Liver (tissue), 9 donors: ENCODE measurements around the gene GATD1. TPM values are rescaled to one million over a fixed set of nuclear protein-coding genes. Genes with fewer than 3 reads are reported as not detected.

Experiments used
- DNase-seq: peaks from one replicate; pipeline ENCODE4 v3.0.0-alpha.2; 2017; ENCODE audit warnings: low spot score
- H3K27ac ChIP-seq, 2 donors: one replicate each; pipeline ENCODE4 v1.7.0; 2013; ENCODE audit warnings: inconsistent platforms in 2 of 2, low read length in 2 of 2, control low read depth in 1 of 2, low read depth in 1 of 2, mild to moderate bottlenecking in 1 of 2
- H3K27me3 ChIP-seq, 4 donors: one replicate each; pipeline versions ENCODE4 v1.6.1 to v1.7.0; 2013; ENCODE audit warnings: low read length in 3 of 4, inconsistent platforms in 1 of 4, mild to moderate bottlenecking in 1 of 4, moderate library complexity in 1 of 4; ENCODE audit not compliant: control insufficient read depth in 4 of 4, insufficient read depth in 4 of 4
- H3K36me3 ChIP-seq, 4 donors: one replicate each; pipeline versions ENCODE4 v1.6.1 to v1.7.0; 2013; ENCODE audit warnings: low read length in 3 of 4, mild to moderate bottlenecking in 3 of 4, low read depth in 1 of 4, moderate library complexity in 1 of 4; ENCODE audit not compliant: control insufficient read depth in 4 of 4, insufficient read depth in 3 of 4
- H3K4me1 ChIP-seq, 4 donors: one replicate each; pipeline versions ENCODE4 v1.6.1 to v1.7.0; 2013; ENCODE audit warnings: low read length in 3 of 4, mild to moderate bottlenecking in 3 of 4, moderate library complexity in 1 of 4; ENCODE audit not compliant: control insufficient read depth in 4 of 4, insufficient read depth in 4 of 4
- H3K4me3 ChIP-seq, 3 donors: one replicate each; pipeline versions ENCODE4 v1.6.1 to v1.7.0; 2013; ENCODE audit warnings: low read length in 3 of 3, control low read depth in 1 of 3, low read depth in 1 of 3, mild to moderate bottlenecking in 1 of 3
- H3K9ac ChIP-seq, 2 donors: one replicate each; pipeline ENCODE4 v1.7.0; 2013; ENCODE audit warnings: low read length in 2 of 2, mild to moderate bottlenecking in 2 of 2, moderate library complexity in 2 of 2, control low read depth in 1 of 2, low read depth in 1 of 2
- H3K9me3 ChIP-seq, 4 donors: one replicate each; pipeline versions ENCODE4 v1.6.1 to v1.7.0; 2013; ENCODE audit warnings: low read length in 3 of 4; ENCODE audit not compliant: control insufficient read depth in 4 of 4
- ATF3 ChIP-seq: IDR thresholded peaks from 2 replicates; pipeline ENCODE4 v1.6.1; 2016; ENCODE audit warnings: antibody characterized with exemption
- CTCF ChIP-seq: fragments of 150-350 bp; IDR thresholded peaks from 2 replicates; pipeline ENCODE4 v1.5.1; 2017; ENCODE audit warnings: improper control_type of control experiment, low read depth, low read length; ENCODE audit not compliant: missing input control
- FOXA1 ChIP-seq: IDR thresholded peaks from 2 replicates; pipeline ENCODE4 v1.6.1; 2016; ENCODE audit warnings: antibody characterized with exemption
- FOXA2 ChIP-seq: IDR thresholded peaks from 2 replicates; pipeline ENCODE4 v1.6.1; 2016; ENCODE audit warnings: antibody characterized with exemption
- GABPA ChIP-seq, 2 donors: IDR thresholded peaks in 1 of 2; conservative IDR thresholded peaks in 1 of 2; 2 replicates each; pipeline ENCODE4 v1.6.1; 2016; ENCODE audit warnings: antibody characterized with exemption in 2 of 2, mild to moderate bottlenecking in 1 of 2, moderate library complexity in 1 of 2
- HNF4A ChIP-seq, 2 donors: conservative IDR thresholded peaks; 2 replicates each; pipeline ENCODE4 v1.6.1; 2016; ENCODE audit warnings: antibody characterized with exemption in 2 of 2, mild to moderate bottlenecking in 2 of 2
- HNF4G ChIP-seq: IDR thresholded peaks from 2 replicates; pipeline ENCODE4 v1.6.1; 2016; ENCODE audit warnings: antibody characterized with exemption
- JUND ChIP-seq, 2 donors: IDR thresholded peaks; 2 replicates each; pipeline ENCODE4 v1.6.1; 2016; ENCODE audit warnings: antibody characterized with exemption in 2 of 2
- MAX ChIP-seq: IDR thresholded peaks from 2 replicates; pipeline ENCODE4 v1.6.1; 2016; ENCODE audit warnings: antibody characterized with exemption
- NR2F2 ChIP-seq: IDR thresholded peaks from 2 replicates; pipeline ENCODE4 v1.6.1; 2016; ENCODE audit warnings: antibody characterized with exemption
- RAD21 ChIP-seq, 2 donors: IDR thresholded peaks; 2 replicates each; pipeline ENCODE4 v1.6.1; 2016; ENCODE audit warnings: antibody characterized with exemption in 2 of 2, mild to moderate bottlenecking in 2 of 2
- REST ChIP-seq: IDR thresholded peaks from 2 replicates; pipeline ENCODE4 v1.6.1; 2016; ENCODE audit warnings: antibody characterized with exemption, mild to moderate bottlenecking
- RXRA ChIP-seq, 2 donors: IDR thresholded peaks; 2 replicates each; pipeline ENCODE4 v1.6.1; 2017 to 2018; ENCODE audit warnings: antibody characterized with exemption in 2 of 2, mild to moderate bottlenecking in 1 of 2
- SP1 ChIP-seq: IDR thresholded peaks from 2 replicates; pipeline ENCODE4 v1.6.1; 2018; ENCODE audit warnings: antibody characterized with exemption, mild to moderate bottlenecking
- YY1 ChIP-seq: IDR thresholded peaks from 2 replicates; pipeline ENCODE4 v1.6.1; 2016; ENCODE audit warnings: antibody characterized with exemption, mild to moderate bottlenecking
- WGBS: extraction: QIAGEN DNeasy Blood & Tissue Kit; methylation state at CpG from one replicate; pipeline ENCODE4 v1.1.7; 2013; 5-methylcytosine and 5-hydroxymethylcytosine counted together
- polyA plus RNA-seq, 2 donors: library from polyadenylated mRNA; stranded (reverse) in 1 of 2; unstranded in 1 of 2; fragments of 200-250 nt in 1 of 2; fragments of >200 nt in 1 of 2; fragmentation: Nextera tagmentation in 1 of 2; extraction: Ambion mirVana in 1 of 2; gene quantifications; one replicate each; pipeline versions ENCODE4 v1.2.1 to v1.2.3, GENCODE V29; 2013 to 2015
- total RNA-seq, 2 donors: library from RNA; depleted of rRNA; stranded (reverse); fragments of >200 nt; gene quantifications; one replicate each; pipeline ENCODE4 v1.2.3, GENCODE V29; 2014
- donor health status: healthy.
- donor health status: healthy.
- donor health status: healthy.
- donor health status: healthy.
- donor health status: healthy.

The GATD1 gene
- total and polyA plus RNA-seq, 4 donors, result 22.7 to 37.2 (median 24.6) TPM

- no peak for TF ChIP-seq REST
These were observed 1.1 kb downstream of the GATD1 start (continued) for GRCh38 chr11:776263-776560.

- peaks cover 13 to 34% (median 21%) of the 10 kb centered on the region in 4 donors for H3K4me1 ChIP-seq
- no peak overlapping the region for H3K9ac ChIP-seq
- WGBS, result 86% methylated on average over 20 of the region's 20 CpGs
- H3K9me3 ChIP-seq, result no peaks in the 10 kb centered on the region
- no peak for TF ChIP-seq HNF4G
- TF ChIP-seq FOXA1, result no peak
- no peak for TF ChIP-seq FOXA2
- TF ChIP-seq RXRA (IDR thresholded peaks at IDR 0.05), result no peak
- TF ChIP-seq ATF3, result no peak
- TF ChIP-seq RAD21 (IDR thresholded peaks at IDR 0.05), result no peak
- no peak for TF ChIP-seq NR2F2
- H3K27me3 ChIP-seq, result no peaks in the 10 kb centered on the region
- H3K4me3 ChIP-seq, result no peak overlapping the region
- H3K27ac ChIP-seq, result no peak overlapping the region
- peaks cover 5 to 22% (median 10%) of the 10 kb centered on the region in 4 donors for H3K36me3 ChIP-seq
- no peak for DNase-seq
These were observed 2.3 kb downstream of the GATD1 start for GRCh38 chr11:774873-775592.

GRCh38 chr11:773830-774229, 3.5 kb downstream of the GATD1 start:
- H3K27me3 ChIP-seq, result no peaks in the 10 kb centered on the region
- TF ChIP-seq HNF4G (no peak), ATF3 (no peak), HNF4A (conservative IDR thresholded peaks at IDR 0.05) (no peak), CTCF (no peak), GABPA (IDR thresholded peaks at IDR 0.05 in 1 of 2, conservative IDR thresholded peaks at IDR 0.05 in 1 of 2) (no peak), JUND (IDR thresholded peaks at IDR 0.05) (no peak), MAX (no peak), FOXA2 (no peak), YY1 (no peak), FOXA1 (no peak), NR2F2 (no peak), RXRA (IDR thresholded peaks at IDR 0.05) (no peak), SP1 (no peak), RAD21 (IDR thresholded peaks at IDR 0.05) (no peak)
- H3K36me3 ChIP-seq, result peaks cover 5 to 25% (median 12%) of the 10 kb centered on the region in 4 donors
- DNase-seq, result no peak
- H3K9ac ChIP-seq, result no peak overlapping the region
- no peak overlapping the region for H3K27ac ChIP-seq
- no peak overlapping the region for H3K4me3 ChIP-seq
- peaks cover 10 to 26% (median 15%) of the 10 kb centered on the region in 4 donors for H3K4me1 ChIP-seq
- WGBS, result 94% methylated on average over 9 of the region's 9 CpGs
- no peaks in the 10 kb centered on the region for H3K9me3 ChIP-seq
